H9 (cell line): ENCODE data around the gene KDM4C. TPM values are rescaled to one million over a fixed set of nuclear protein-coding genes. Genes with fewer than 3 reads are reported as not detected.

Experiments
- DNase-seq: peaks from one replicate; pipeline ENCODE4 v3.0.0-alpha.2; 2017
- H2AFZ ChIP-seq: one replicate; pipeline ENCODE4 v1.6.1; 2013; ENCODE audit warnings: mild to moderate bottlenecking, low read length, control low read depth, moderate library complexity
- H2AK5ac ChIP-seq: 2 replicates; pipeline ENCODE4 v1.6.1; 2013; ENCODE audit warnings: low read length, control low read depth, mixed read lengths; ENCODE audit not compliant: insufficient read length
- H2BK120ac ChIP-seq: one replicate; pipeline ENCODE4 v1.6.1; 2013; ENCODE audit warnings: low read depth, mild to moderate bottlenecking, low read length, control low read depth, inconsistent platforms; ENCODE audit not compliant: poor library complexity, severe bottlenecking
- H2BK12ac ChIP-seq: 2 replicates; pipeline ENCODE4 v1.6.1; 2013; ENCODE audit warnings: low read length, control low read depth, mixed read lengths, low read depth; ENCODE audit not compliant: insufficient read length
- H2BK15ac ChIP-seq: 2 replicates; pipeline ENCODE4 v1.6.1; 2013; ENCODE audit warnings: low read depth, low read length, control low read depth
- H2BK20ac ChIP-seq: one replicate; pipeline ENCODE4 v1.6.1; 2013; ENCODE audit warnings: low read depth, mild to moderate bottlenecking, low read length, control low read depth, inconsistent platforms; ENCODE audit not compliant: poor library complexity, severe bottlenecking
- H2BK5ac ChIP-seq: 2 replicates; pipeline ENCODE4 v1.6.1; 2013; ENCODE audit warnings: low read length, control low read depth, mixed read lengths; ENCODE audit not compliant: insufficient read length
- H3K14ac ChIP-seq: 2 replicates; pipeline ENCODE4 v1.6.1; 2013; ENCODE audit warnings: low read length, control low read depth; ENCODE audit not compliant: insufficient read depth
- H3K18ac ChIP-seq: 2 replicates; pipeline ENCODE4 v1.6.1; 2013; ENCODE audit warnings: low read depth, mild to moderate bottlenecking, mixed read lengths, low read length, control low read depth; ENCODE audit not compliant: insufficient read length
- H3K23ac ChIP-seq: 2 replicates; pipeline ENCODE4 v1.6.1; 2013; ENCODE audit warnings: low read length, control low read depth, mixed read lengths, low read depth; ENCODE audit not compliant: insufficient read length
- H3K23me2 ChIP-seq: 2 replicates; pipeline ENCODE4 v1.6.1; 2013; ENCODE audit warnings: low read depth, mild to moderate bottlenecking, mixed read lengths, low read length, control low read depth; ENCODE audit not compliant: insufficient read length, poor library complexity, severe bottlenecking
- H3K27ac ChIP-seq: 2 replicates; pipeline ENCODE4 v1.5.1; 2013; ENCODE audit warnings: low read length, control low read depth, mixed read lengths, low read depth; ENCODE audit not compliant: insufficient read length
- H3K27me3 ChIP-seq: 2 replicates; pipeline ENCODE4 v1.6.1; 2013; ENCODE audit warnings: low read length, control low read depth, inconsistent platforms; ENCODE audit not compliant: insufficient read depth
- H3K4ac ChIP-seq: 2 replicates; pipeline ENCODE4 v1.6.1; 2013; ENCODE audit warnings: low read depth, mild to moderate bottlenecking, control low read depth, inconsistent platforms, low read length, moderate library complexity
- H3K4me1 ChIP-seq: 2 replicates; pipeline ENCODE4 v1.6.1; 2013; ENCODE audit warnings: low read length, control low read depth, inconsistent platforms; ENCODE audit not compliant: insufficient read depth
- H3K4me2 ChIP-seq: 2 replicates; pipeline ENCODE4 v1.6.1; 2013; ENCODE audit warnings: low read length, control low read depth, mixed read lengths; ENCODE audit not compliant: insufficient read length, insufficient read depth
- H3K56ac ChIP-seq: 2 replicates; pipeline ENCODE4 v1.6.1; 2013; ENCODE audit warnings: low read depth, mild to moderate bottlenecking, mixed read lengths, low read length, control low read depth; ENCODE audit not compliant: insufficient read length
- H3K79me1 ChIP-seq: 2 replicates; pipeline ENCODE4 v1.6.1; 2013; ENCODE audit warnings: low read depth, mild to moderate bottlenecking, moderate library complexity, low read length, control low read depth, inconsistent platforms; ENCODE audit not compliant: insufficient read depth, poor library complexity, severe bottlenecking
- H3K79me2 ChIP-seq: 2 replicates; pipeline ENCODE4 v1.6.1; 2013; ENCODE audit warnings: low read length, control low read depth, inconsistent platforms; ENCODE audit not compliant: insufficient read depth
- H3K9ac ChIP-seq: 2 replicates; pipeline ENCODE4 v1.6.1; 2013; ENCODE audit warnings: low read length, control low read depth, mixed read lengths; ENCODE audit not compliant: insufficient read length; ENCODE audit errors: extremely low read depth
- H3K9me3 ChIP-seq: one replicate; pipeline ENCODE4 v1.6.1; 2013; ENCODE audit warnings: low read depth, low read length, inconsistent platforms; ENCODE audit not compliant: control insufficient read depth
- H3T11ph ChIP-seq: one replicate; pipeline ENCODE4 v1.6.1; 2013; ENCODE audit warnings: mild to moderate bottlenecking, low read length, control low read depth, inconsistent platforms
- H4K20me1 ChIP-seq: one replicate; pipeline ENCODE4 v1.6.1; 2013; ENCODE audit not compliant: control insufficient read depth, insufficient read length, insufficient read depth
- H4K5ac ChIP-seq: 2 replicates; pipeline ENCODE4 v1.6.1; 2013; ENCODE audit warnings: low read depth, mild to moderate bottlenecking, mixed read lengths, low read length, control low read depth; ENCODE audit not compliant: insufficient read length
- H4K8ac ChIP-seq: replicated peaks from 2 replicates; pipeline ENCODE4 v1.6.1; 2013; ENCODE audit warnings: low read length, control low read depth, mixed read lengths, low read depth; ENCODE audit not compliant: insufficient read length
- H4K91ac ChIP-seq: 2 replicates; pipeline ENCODE4 v1.6.1; 2013; ENCODE audit warnings: low read depth, mild to moderate bottlenecking, moderate library complexity, mixed read lengths, low read length, control low read depth; ENCODE audit not compliant: insufficient read length
- H3K27ac Mint-ChIP-seq, 3 experiments: 2 replicates in 2 of 3; 3 replicates in 1 of 3; pipeline ENCODE4 v1.8.0; 2020 to 2021; ENCODE audit warnings: mixed read lengths in 3 of 3, mild to moderate bottlenecking in 1 of 3, moderate library complexity in 1 of 3
- H3K27me3 Mint-ChIP-seq: 2 replicates; pipeline ENCODE4 v1.8.0; 2021; ENCODE audit warnings: low read depth, mild to moderate bottlenecking, moderate library complexity, mixed read lengths
- H3K36me3 Mint-ChIP-seq, 3 experiments: 2 replicates in 2 of 3; 3 replicates in 1 of 3; pipeline ENCODE4 v1.8.0; 2020 to 2021; ENCODE audit warnings: low read depth in 3 of 3, mixed read lengths in 3 of 3; ENCODE audit not compliant: insufficient read depth in 1 of 3
- H3K4me1 Mint-ChIP-seq, 2 experiments: 2 replicates each; pipeline ENCODE4 v1.8.0; 2020; ENCODE audit warnings: mixed read lengths in 2 of 2
- H3K4me3 Mint-ChIP-seq, 2 experiments: 2 replicates in 1 of 2; 3 replicates in 1 of 2; pipeline ENCODE4 v1.8.0; 2020 to 2021; ENCODE audit warnings: mild to moderate bottlenecking in 2 of 2, mixed read lengths in 2 of 2, moderate library complexity in 1 of 2
- H3K9me3 Mint-ChIP-seq, 2 experiments: 2 replicates in 1 of 2; 3 replicates in 1 of 2; pipeline ENCODE4 v1.8.0; 2020; ENCODE audit warnings: mild to moderate bottlenecking in 2 of 2, mixed read lengths in 2 of 2, moderate library complexity in 1 of 2
- WGBS: extraction: QIAGEN DNeasy Blood & Tissue Kit; methylation state at CpG from one replicate; pipeline ENCODE4 v1.1.7; 2013; ENCODE audit warnings: missing lambda C conversion rate, low lambda C conversion rate, mixed read lengths; ENCODE audit not compliant: insufficient read length; ENCODE audit errors: extremely low coverage; 5-methylcytosine and 5-hydroxymethylcytosine counted together
- total RNA-seq: library from RNA; stranded (reverse); gene quantifications from 2 replicates; pipeline ENCODE4 v1.2.1, GENCODE V29; 2021
- TF ChIP-seq, protein P1 (sequence below): fragments of 200-600 bp; sonication (generic); conservative IDR thresholded peaks from 3 replicates; pipeline ENCODE4 v1.8.0; 2021; ENCODE audit warnings: antibody characterized with exemption, mild to moderate bottlenecking

The KDM4C gene
- total RNA-seq, 1 experiment from 2014 or later, result 24.0 TPM

GRCh38 chr9:6757132-6757455 is 679 bp upstream of the KDM4C start:
- no peaks in the 10 kb centered on the region; a peak in 1 of 5 replicates for H3K9me3 Mint-ChIP-seq
- WGBS, result no CpG with 5 or more reads among the region's 14 CpGs
- H3K27me3 Mint-ChIP-seq, result no peaks in the 10 kb centered on the region

More at GRCh38 chr9:6757132-6757455, 679 bp upstream of the KDM4C start:
- Histone ChIP-seq H2AK5ac (no peak overlapping the region), H3K23me2 (peaks cover 6% of the 10 kb centered on the region), H3T11ph (no peak overlapping the region), H2BK12ac (no peak overlapping the region), H3K23ac (no peak overlapping the region), H3K79me1 (no peaks in the 10 kb centered on the region), H3K56ac (no peak overlapping the region), H2AFZ (no peak overlapping the region), H4K5ac (no peak overlapping the region), H3K4ac (no peak overlapping the region), H3K14ac (0 out of 2 replicates have a peak overlapping the region, but pooled peaks have one; percentile 43), H2BK15ac (no peak overlapping the region), H3K27ac (peak overlapping the region; percentile 49), H3K4me2 (peak overlapping the region; percentile 55), H4K8ac (no peak overlapping the region), H4K20me1 (no peaks in the 10 kb centered on the region), H3K4me1 (no peaks in the 10 kb centered on the region; the same call in 1 of the 2 replicates), H3K9me3 (no peaks in the 10 kb centered on the region), H3K9ac (peak overlapping the region; percentile 53), H3K27me3 (no peaks in the 10 kb centered on the region), H3K79me2 (peaks cover 8% of the 10 kb centered on the region; the same call in 1 of the 2 replicates), H3K18ac (peak overlapping the region; percentile 8), H2BK20ac (no peak overlapping the region), H4K91ac (no peak overlapping the region), H2BK5ac (no peak overlapping the region), H2BK120ac (no peak overlapping the region)
- peak overlapping the region; percentile 100; a peak in 6 of 7 replicates for H3K27ac Mint-ChIP-seq
- peaks cover 16 to 30% of the 10 kb centered on the region in 2 experiments for H3K4me1 Mint-ChIP-seq
- peak overlapping the region; percentile 94 to 99 for H3K4me3 Mint-ChIP-seq
- peak; percentile 62 for DNase-seq
- H3K36me3 Mint-ChIP-seq, result no peaks in the 10 kb centered on the region
- TF ChIP-seq, protein P1, sequence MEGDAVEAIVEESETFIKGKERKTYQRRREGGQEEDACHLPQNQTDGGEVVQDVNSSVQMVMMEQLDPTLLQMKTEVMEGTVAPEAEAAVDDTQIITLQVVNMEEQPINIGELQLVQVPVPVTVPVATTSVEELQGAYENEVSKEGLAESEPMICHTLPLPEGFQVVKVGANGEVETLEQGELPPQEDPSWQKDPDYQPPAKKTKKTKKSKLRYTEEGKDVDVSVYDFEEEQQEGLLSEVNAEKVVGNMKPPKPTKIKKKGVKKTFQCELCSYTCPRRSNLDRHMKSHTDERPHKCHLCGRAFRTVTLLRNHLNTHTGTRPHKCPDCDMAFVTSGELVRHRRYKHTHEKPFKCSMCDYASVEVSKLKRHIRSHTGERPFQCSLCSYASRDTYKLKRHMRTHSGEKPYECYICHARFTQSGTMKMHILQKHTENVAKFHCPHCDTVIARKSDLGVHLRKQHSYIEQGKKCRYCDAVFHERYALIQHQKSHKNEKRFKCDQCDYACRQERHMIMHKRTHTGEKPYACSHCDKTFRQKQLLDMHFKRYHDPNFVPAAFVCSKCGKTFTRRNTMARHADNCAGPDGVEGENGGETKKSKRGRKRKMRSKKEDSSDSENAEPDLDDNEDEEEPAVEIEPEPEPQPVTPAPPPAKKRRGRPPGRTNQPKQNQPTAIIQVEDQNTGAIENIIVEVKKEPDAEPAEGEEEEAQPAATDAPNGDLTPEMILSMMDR, result no peak
